ENCODE measurements around the gene LRRC43. TPM values are rescaled to one million over a fixed set of nuclear protein-coding genes. Genes with fewer than 3 reads are reported as not detected.

The LRRC43 gene
- total and polyA plus RNA-seq, 12 donors = 0.17 to 4.5 (median 1.1) TPM

GRCh38 chr12:122215771-122216170, 32.8 kb downstream of the LRRC43 start:
- Histone ChIP-seq H3K4me3 (no peak overlapping the region), H3K27ac (no peak overlapping the region), H3K9me3 (replicated peaks in 1 of 3) (no peaks in the 10 kb centered on the region), H3K27me3 (no peaks in the 10 kb centered on the region), H3K4me1 (replicated peaks in 1 of 2) (no peaks in the 10 kb centered on the region), H3K36me3 (replicated peaks in 1 of 2) (peaks cover 0 to 93% of the 10 kb centered on the region in 2 donors)
- intact Hi-C loops (cut with DNase I) = no loop called here
- WGBS, 4 donors = 79 to 90% (median 83%) methylated on average over 5 of the region's 5 CpGs
- DNase-seq = no peak
- TF ChIP-seq, protein P1, sequence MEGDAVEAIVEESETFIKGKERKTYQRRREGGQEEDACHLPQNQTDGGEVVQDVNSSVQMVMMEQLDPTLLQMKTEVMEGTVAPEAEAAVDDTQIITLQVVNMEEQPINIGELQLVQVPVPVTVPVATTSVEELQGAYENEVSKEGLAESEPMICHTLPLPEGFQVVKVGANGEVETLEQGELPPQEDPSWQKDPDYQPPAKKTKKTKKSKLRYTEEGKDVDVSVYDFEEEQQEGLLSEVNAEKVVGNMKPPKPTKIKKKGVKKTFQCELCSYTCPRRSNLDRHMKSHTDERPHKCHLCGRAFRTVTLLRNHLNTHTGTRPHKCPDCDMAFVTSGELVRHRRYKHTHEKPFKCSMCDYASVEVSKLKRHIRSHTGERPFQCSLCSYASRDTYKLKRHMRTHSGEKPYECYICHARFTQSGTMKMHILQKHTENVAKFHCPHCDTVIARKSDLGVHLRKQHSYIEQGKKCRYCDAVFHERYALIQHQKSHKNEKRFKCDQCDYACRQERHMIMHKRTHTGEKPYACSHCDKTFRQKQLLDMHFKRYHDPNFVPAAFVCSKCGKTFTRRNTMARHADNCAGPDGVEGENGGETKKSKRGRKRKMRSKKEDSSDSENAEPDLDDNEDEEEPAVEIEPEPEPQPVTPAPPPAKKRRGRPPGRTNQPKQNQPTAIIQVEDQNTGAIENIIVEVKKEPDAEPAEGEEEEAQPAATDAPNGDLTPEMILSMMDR (IDR thresholded peaks at IDR 0.05) = no peak
- TF ChIP-seq POLR2A (IDR thresholded peaks at IDR 0.05) = no peak

GRCh38 chr12:122216445-122216844, 33.5 kb downstream of the LRRC43 start:
- Histone ChIP-seq H3K9me3 (replicated peaks in 1 of 3) (no peaks in the 10 kb centered on the region), H3K4me3 (no peak overlapping the region), H3K36me3 (replicated peaks in 1 of 2) (peaks cover 0 to 92% of the 10 kb centered on the region in 2 donors), H3K27ac (no peak overlapping the region), H3K27me3 (no peaks in the 10 kb centered on the region), H3K4me1 (replicated peaks in 1 of 2) (no peaks in the 10 kb centered on the region)
- no peak for DNase-seq
- WGBS, 4 donors = 81 to 95% (median 92%) methylated on average over 1 of the region's 1 CpG
- intact Hi-C loops (cut with DNase I) = no loop called here
- no peak for TF ChIP-seq POLR2A (IDR thresholded peaks at IDR 0.05)
- TF ChIP-seq, protein P1 (IDR thresholded peaks at IDR 0.05) = no peak

- H3K27me3 ChIP-seq = no peaks in the 10 kb centered on the region
- intact Hi-C loops (cut with DNase I) = no loop called here
- H3K9me3 ChIP-seq (replicated peaks in 1 of 3) = no peaks in the 10 kb centered on the region
- 0% methylated on average over 73 to 74 of the region's 74 CpGs; no CpG with 5 or more reads in 2 of the 4 donors for WGBS, 4 donors
- H3K27ac ChIP-seq = peak within 1 kb of the TSS; percentile 88 to 99 (median 94)
- peaks cover 0 to 24% of the 10 kb centered on the region in 2 donors for H3K36me3 ChIP-seq (replicated peaks in 1 of 2)
- DNase-seq = peak; percentile 100
- H3K4me3 ChIP-seq = peak within 1 kb of the TSS; percentile 30 to 93 (median 87)
- H3K4me1 ChIP-seq (replicated peaks in 1 of 2) = peaks cover 16 to 25% of the 10 kb centered on the region in 2 donors
- peak; percentile 96 to 98 for TF ChIP-seq POLR2A (IDR thresholded peaks at IDR 0.05)
- TF ChIP-seq, protein P1 (IDR thresholded peaks at IDR 0.05) = no peak
Measured at GRCh38 chr12:122225683-122226365, 42.9 kb downstream of the LRRC43 start, which contains the start of gene DIABLO. TSS of gene DIABLO (minus strand) at chr12:122226052. CDS start at chr12:122226014, 38 bp downstream.

- intact Hi-C loops (cut with DNase I) = no loop called here
- Histone ChIP-seq H3K9me3 (replicated peaks in 1 of 3) (no peaks in the 10 kb centered on the region), H3K36me3 (replicated peaks in 1 of 2) (peaks cover 0 to 26% of the 10 kb centered on the region in 2 donors), H3K4me3 (peak overlapping the region in 1 of 4 donors; percentile 50), H3K27ac (peak overlapping the region in 2 of 5 donors; percentile 23 to 76), H3K27me3 (no peaks in the 10 kb centered on the region), H3K4me1 (replicated peaks in 1 of 2) (peaks cover 16 to 25% of the 10 kb centered on the region in 2 donors)
- WGBS, 4 donors = 6 to 30% (median 9%) methylated on average over 14 to 55 of the region's 55 CpGs
- peak in 3 of 7 donors; percentile 33 to 36 (median 34) for DNase-seq
- no peak for TF ChIP-seq POLR2A (IDR thresholded peaks at IDR 0.05)
- TF ChIP-seq, protein P1 (IDR thresholded peaks at IDR 0.05) = no peak
Measured at GRCh38 chr12:122226366-122227125, 43.6 kb downstream of the LRRC43 start.
